ENCODE data around the gene RAD51B. TPM values are rescaled to one million over a fixed set of nuclear protein-coding genes. Genes with fewer than 3 reads are reported as not detected.

The RAD51B gene
- total and polyA plus RNA-seq, 4 donors = 2.5 to 95.0 (median 9.6) TPM

DNA sequence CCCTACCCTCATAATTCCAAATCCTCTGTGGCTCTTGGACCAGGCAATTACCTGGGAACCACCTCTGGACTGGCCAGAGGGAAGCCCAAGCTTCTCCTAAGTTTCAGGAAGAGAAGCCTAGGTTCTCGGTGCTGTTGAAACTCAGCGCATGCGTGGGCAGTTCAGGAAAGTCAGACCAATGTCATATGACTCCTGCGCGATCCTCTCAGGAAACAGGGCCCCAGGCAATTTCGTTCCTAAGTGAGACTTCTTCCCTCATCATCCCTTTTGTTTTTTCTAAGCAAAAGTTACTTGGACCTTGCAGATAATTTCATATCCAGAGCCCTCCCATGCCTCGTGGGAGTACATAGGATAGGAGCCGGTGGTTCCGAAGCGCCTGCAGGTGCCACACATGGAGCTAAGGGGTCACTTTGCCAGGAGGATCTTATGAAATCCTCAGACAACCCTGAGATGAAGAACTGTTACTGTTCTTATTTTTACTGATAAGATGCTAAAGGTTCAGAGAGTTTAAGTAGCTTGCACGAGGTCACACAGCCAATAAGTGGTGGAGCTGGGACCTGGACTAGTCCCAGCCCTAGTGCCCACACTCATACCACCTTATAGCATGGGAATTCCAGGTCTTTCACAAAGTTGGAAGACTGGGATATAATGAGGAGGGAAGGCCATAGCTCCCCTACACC lies 805.1 kb downstream of the RAD51B start:
- Histone ChIP-seq H3K4me3 (no peak overlapping the region), H3K27ac (ENCODE audit: low read depth in 1 of 2, low read length in 1 of 2) (no peak overlapping the region), H3K9me3 (ENCODE audit: control insufficient read depth in 4 of 4, insufficient read depth in 3 of 4, low read length in 3 of 4) (no peaks in the 10 kb centered on the region), H3K27me3 (ENCODE audit: control insufficient read depth in 3 of 3, insufficient read depth in 3 of 3, low read length in 2 of 3) (no peaks in the 10 kb centered on the region), H3K9ac (ENCODE audit: insufficient read depth in 1 of 2, low read length in 2 of 2) (no peak overlapping the region), H3K4me1 (ENCODE audit: control insufficient read depth in 5 of 5, insufficient read depth in 5 of 5, low read length in 5 of 5) (peaks cover 6 to 39% (median 13%) of the 10 kb centered on the region in 5 donors), H3K36me3 (ENCODE audit: control insufficient read depth in 4 of 4, insufficient read depth in 4 of 4, low read length in 4 of 4) (no peaks in the 10 kb centered on the region)
- TF ChIP-seq, protein P1, sequence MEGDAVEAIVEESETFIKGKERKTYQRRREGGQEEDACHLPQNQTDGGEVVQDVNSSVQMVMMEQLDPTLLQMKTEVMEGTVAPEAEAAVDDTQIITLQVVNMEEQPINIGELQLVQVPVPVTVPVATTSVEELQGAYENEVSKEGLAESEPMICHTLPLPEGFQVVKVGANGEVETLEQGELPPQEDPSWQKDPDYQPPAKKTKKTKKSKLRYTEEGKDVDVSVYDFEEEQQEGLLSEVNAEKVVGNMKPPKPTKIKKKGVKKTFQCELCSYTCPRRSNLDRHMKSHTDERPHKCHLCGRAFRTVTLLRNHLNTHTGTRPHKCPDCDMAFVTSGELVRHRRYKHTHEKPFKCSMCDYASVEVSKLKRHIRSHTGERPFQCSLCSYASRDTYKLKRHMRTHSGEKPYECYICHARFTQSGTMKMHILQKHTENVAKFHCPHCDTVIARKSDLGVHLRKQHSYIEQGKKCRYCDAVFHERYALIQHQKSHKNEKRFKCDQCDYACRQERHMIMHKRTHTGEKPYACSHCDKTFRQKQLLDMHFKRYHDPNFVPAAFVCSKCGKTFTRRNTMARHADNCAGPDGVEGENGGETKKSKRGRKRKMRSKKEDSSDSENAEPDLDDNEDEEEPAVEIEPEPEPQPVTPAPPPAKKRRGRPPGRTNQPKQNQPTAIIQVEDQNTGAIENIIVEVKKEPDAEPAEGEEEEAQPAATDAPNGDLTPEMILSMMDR (IDR thresholded peaks at IDR 0.05; ENCODE audit: control extremely low read depth, extremely low read depth) = no peak
- WGBS, 2 donors = 72 to 81% methylated on average over 11 of the region's 11 CpGs
- DNase-seq (peak in 1 of 3 donors; percentile 3), ATAC-seq (ENCODE audit: insufficient read depth, low FRiP score) (no peak)

DNA sequence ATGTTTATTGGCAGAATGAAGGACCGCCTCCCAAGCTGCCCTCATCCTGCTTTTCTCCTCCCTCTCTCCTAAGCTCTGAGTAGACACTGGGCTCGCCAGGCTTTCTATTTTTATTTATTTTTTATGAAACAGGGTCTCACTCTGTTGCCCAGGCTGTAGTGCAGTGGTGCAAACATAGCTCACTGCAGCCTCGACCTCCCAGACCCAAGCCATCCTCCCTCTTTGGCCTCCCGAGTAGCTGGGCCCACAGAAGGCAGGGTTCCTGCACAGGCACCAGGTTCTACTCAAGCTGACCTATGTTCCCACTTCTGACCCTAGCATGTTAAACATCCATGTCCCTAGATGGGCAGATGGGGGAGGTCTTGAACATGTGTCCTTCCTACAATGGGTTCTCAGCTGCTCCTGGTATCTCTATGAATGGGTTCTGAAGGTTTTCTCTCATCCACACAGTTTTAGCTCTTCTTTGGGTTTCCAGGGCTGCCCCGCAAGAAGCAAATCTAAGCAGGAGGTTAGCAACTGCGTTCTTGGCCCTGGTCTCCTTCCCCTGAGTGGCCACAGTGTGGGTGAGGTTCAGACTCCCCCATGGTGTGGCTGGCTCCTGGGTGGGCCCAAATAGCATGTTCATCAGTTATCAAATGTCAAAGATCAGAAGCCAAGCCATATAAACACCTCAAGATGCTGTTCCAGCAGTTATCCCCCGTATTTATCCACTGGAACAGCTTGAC lies 805.9 kb downstream of the RAD51B start:
- Histone ChIP-seq H3K36me3 (ENCODE audit: control insufficient read depth in 4 of 4, insufficient read depth in 4 of 4, low read length in 4 of 4) (no peaks in the 10 kb centered on the region), H3K27ac (ENCODE audit: low read depth in 1 of 2, low read length in 1 of 2) (no peak overlapping the region), H3K9me3 (ENCODE audit: control insufficient read depth in 4 of 4, insufficient read depth in 3 of 4, low read length in 3 of 4) (no peaks in the 10 kb centered on the region), H3K9ac (ENCODE audit: insufficient read depth in 1 of 2, low read length in 2 of 2) (no peak overlapping the region), H3K4me1 (ENCODE audit: control insufficient read depth in 5 of 5, insufficient read depth in 5 of 5, low read length in 5 of 5) (peaks cover 4 to 47% (median 15%) of the 10 kb centered on the region in 5 donors), H3K27me3 (ENCODE audit: control insufficient read depth in 3 of 3, insufficient read depth in 3 of 3, low read length in 2 of 3) (no peaks in the 10 kb centered on the region), H3K4me3 (no peak overlapping the region)
- WGBS, 2 donors = 82% methylated on average over 7 of the region's 7 CpGs
- DNase-seq (peak in 1 of 3 donors; percentile 3), ATAC-seq (ENCODE audit: insufficient read depth, low FRiP score) (no peak)
- TF ChIP-seq, protein P1 (IDR thresholded peaks at IDR 0.05; ENCODE audit: control extremely low read depth, extremely low read depth) = no peak

DNA sequence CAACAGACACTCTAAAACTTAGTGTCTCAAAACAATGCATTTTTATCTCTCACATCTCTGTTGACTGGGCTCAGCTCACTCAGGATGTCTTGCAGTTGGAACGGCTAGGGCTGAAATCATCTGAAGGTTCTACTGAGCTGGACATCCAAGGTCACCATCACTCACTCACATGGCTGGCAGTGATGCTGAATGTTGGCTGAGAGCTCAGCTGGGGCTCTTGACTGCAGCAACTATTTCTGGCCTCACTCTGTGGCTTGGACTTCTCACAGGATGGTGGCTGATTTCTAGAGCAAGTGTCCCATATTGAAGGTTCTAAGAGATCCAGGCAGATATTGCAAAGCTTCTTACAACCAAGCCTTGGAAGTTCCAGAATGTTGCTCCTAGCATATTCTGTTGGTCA lies 806.8 kb downstream of the RAD51B start:
- Histone ChIP-seq H3K27me3 (ENCODE audit: control insufficient read depth in 3 of 3, insufficient read depth in 3 of 3, low read length in 2 of 3) (no peaks in the 10 kb centered on the region), H3K27ac (ENCODE audit: low read depth in 1 of 2, low read length in 1 of 2) (peak overlapping the region; percentile 18 to 80), H3K4me3 (no peak overlapping the region), H3K9ac (ENCODE audit: insufficient read depth in 1 of 2, low read length in 2 of 2) (no peak overlapping the region), H3K4me1 (ENCODE audit: control insufficient read depth in 5 of 5, insufficient read depth in 5 of 5, low read length in 5 of 5) (peaks cover 4 to 44% (median 12%) of the 10 kb centered on the region in 5 donors), H3K9me3 (ENCODE audit: control insufficient read depth in 4 of 4, insufficient read depth in 3 of 4, low read length in 3 of 4) (no peaks in the 10 kb centered on the region), H3K36me3 (ENCODE audit: control insufficient read depth in 4 of 4, insufficient read depth in 4 of 4, low read length in 4 of 4) (no peaks in the 10 kb centered on the region)
- ATAC-seq (ENCODE audit: insufficient read depth, low FRiP score) (no peak), DNase-seq (peak in 1 of 3 donors; percentile 12)
- TF ChIP-seq, protein P1 (IDR thresholded peaks at IDR 0.05; ENCODE audit: control extremely low read depth, extremely low read depth) = no peak
- WGBS, 2 donors = 64 to 75% methylated on average over 1 of the region's 1 CpG
